ENCODE data around the gene CD160.
"Not testable (repeated sequence)": the region's sequence is repeated elsewhere in the genome, so short reads cannot be mapped to it uniquely, and the experiment has no call there.

GRCh38 chr1:145764231-145764940 lies 45.1 kb downstream of the CD160 start:
- TF ChIP-seq, protein P1, sequence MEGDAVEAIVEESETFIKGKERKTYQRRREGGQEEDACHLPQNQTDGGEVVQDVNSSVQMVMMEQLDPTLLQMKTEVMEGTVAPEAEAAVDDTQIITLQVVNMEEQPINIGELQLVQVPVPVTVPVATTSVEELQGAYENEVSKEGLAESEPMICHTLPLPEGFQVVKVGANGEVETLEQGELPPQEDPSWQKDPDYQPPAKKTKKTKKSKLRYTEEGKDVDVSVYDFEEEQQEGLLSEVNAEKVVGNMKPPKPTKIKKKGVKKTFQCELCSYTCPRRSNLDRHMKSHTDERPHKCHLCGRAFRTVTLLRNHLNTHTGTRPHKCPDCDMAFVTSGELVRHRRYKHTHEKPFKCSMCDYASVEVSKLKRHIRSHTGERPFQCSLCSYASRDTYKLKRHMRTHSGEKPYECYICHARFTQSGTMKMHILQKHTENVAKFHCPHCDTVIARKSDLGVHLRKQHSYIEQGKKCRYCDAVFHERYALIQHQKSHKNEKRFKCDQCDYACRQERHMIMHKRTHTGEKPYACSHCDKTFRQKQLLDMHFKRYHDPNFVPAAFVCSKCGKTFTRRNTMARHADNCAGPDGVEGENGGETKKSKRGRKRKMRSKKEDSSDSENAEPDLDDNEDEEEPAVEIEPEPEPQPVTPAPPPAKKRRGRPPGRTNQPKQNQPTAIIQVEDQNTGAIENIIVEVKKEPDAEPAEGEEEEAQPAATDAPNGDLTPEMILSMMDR (IDR thresholded peaks at IDR 0.05) = not testable (repeated sequence)
- TF ChIP-seq POLR2A (IDR thresholded peaks at IDR 0.05; ENCODE audit: low read depth) = not testable (repeated sequence)

Data from esophagus muscularis mucosa (tissue), 3 donors.